ENCODE measurements around the gene POLQ. TPM values are rescaled to one million over a fixed set of nuclear protein-coding genes. Genes with fewer than 3 reads are reported as not detected.

POLQ gene
- total and polyA plus RNA-seq, 9 of the 15 experiments (the other 6 are each of a cell fraction or from before 2014, with no cell fraction given): 1.5 to 19.0 (median 8.8) TPM

DNA sequence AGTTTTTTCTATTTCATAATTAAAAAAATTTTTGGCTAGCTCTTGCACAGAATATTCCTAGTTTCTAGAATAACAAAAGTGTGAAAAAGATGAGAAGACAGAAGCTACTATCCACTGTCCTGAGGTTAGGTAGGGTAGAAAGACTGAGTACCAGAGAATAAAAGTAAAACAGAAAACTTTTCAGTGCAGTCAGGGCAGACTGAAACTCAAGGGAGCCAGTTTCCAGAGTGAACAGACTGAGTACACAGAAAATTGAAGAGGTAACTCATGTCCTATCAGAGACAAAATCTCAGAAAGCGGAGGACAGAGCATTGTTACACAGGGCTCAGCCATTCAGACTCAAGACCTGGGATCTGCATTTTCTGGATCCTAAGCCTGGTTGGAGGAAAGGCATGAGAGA, 38.6 kb upstream of the POLQ start (continued):
- no peak for TF ChIP-seq RBM17 (IDR thresholded peaks at IDR 0.05; ENCODE audit: borderline replicate concordance, low read depth, low read length)

GRCh38 chr3:121581691-121582090, 35.9 kb upstream of the POLQ start:
- Histone ChIP-seq H3K9ac (ENCODE audit: insufficient read depth in 1 of 2, low read depth in 2 of 2, low read length in 2 of 2) (no peak overlapping the region), H3K4me2 (ENCODE audit: insufficient read depth, low read length) (no peak overlapping the region), H3K4me1 (replicated peaks in 1 of 2; ENCODE audit: control insufficient read depth in 2 of 2, insufficient read depth in 2 of 2, low read length in 2 of 2) (no peaks in the 10 kb centered on the region; a peak in 1 of 5 replicates), H3K9me1 (ENCODE audit: control insufficient read depth, insufficient read depth, low read length) (no peaks in the 10 kb centered on the region), H3K27ac (ENCODE audit: extremely low read depth, low read depth, low read length) (no peak overlapping the region), H3K36me3 (ENCODE audit: control insufficient read depth, insufficient read depth, low read length) (no peaks in the 10 kb centered on the region), H4K20me1 (replicated peaks; ENCODE audit: control insufficient read depth, insufficient read depth, low read length) (no peaks in the 10 kb centered on the region), H3K4me3 (no peak overlapping the region), H3K9me3 (replicated peaks; ENCODE audit: control insufficient read depth, insufficient read depth, low read depth, low read length) (no peaks in the 10 kb centered on the region), H2AFZ (ENCODE audit: low read depth, low read length) (no peak overlapping the region), H3K79me2 (ENCODE audit: control insufficient read depth, insufficient read depth, low read length) (no peaks in the 10 kb centered on the region), H3K27me3 (ENCODE audit: control insufficient read depth in 2 of 2, insufficient read depth in 2 of 2, low read length in 2 of 2) (no peaks in the 10 kb centered on the region)
- intact Hi-C loops (cut with micrococcal nuclease): no loop called here
- ChIA-PET POLR2A (no interaction called here), CTCF (ENCODE audit: low intra/inter-chr PET ratio) (no interaction called here)
- FAIRE-seq: no peak
- no peak for ATAC-seq
- in situ Hi-C loops (cut with MboI): no loop called here
- TF ChIP-seq POU5F1 (IDR thresholded peaks at IDR 0.05; ENCODE audit: borderline replicate concordance, low read depth, low read length, partially characterized antibody): no peak
- TF ChIP-seq, protein P1, sequence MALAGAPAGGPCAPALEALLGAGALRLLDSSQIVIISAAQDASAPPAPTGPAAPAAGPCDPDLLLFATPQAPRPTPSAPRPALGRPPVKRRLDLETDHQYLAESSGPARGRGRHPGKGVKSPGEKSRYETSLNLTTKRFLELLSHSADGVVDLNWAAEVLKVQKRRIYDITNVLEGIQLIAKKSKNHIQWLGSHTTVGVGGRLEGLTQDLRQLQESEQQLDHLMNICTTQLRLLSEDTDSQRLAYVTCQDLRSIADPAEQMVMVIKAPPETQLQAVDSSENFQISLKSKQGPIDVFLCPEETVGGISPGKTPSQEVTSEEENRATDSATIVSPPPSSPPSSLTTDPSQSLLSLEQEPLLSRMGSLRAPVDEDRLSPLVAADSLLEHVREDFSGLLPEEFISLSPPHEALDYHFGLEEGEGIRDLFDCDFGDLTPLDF (CRISPR knock-in tag; IDR thresholded peaks at IDR 0.05): no peak
- BruUV-seq (replicated peaks): no TSS peak
- 0% methylated on average over 2 of the region's 2 CpGs for WGBS (ENCODE audit: insufficient coverage, low coverage, missing lambda C conversion rate)
- no peak for DNase-seq (ENCODE audit: extremely low read depth in 1 of 4, low spot score in 3 of 4)
